H1 (cell line): Measurements from ENCODE around the gene PHRF1. TPM values are rescaled to one million over a fixed set of nuclear protein-coding genes. Genes with fewer than 3 reads are reported as not detected.

Source experiments
- CTCF ChIA-PET: fragments of 300-600 bp; sonication (Branson Sonifier 250); formaldehyde crosslinking; loops from one replicate; lab custom pipeline; 2021; ENCODE audit not compliant: partially characterized antibody; lab: Charles Lee
- POLR2A ChIA-PET: fragments of 300-600 bp; sonication (Branson Sonifier 250); formaldehyde crosslinking; loops from one replicate; lab custom pipeline; 2021; ENCODE audit warnings: inconsistent platforms; ENCODE audit not compliant: partially characterized antibody; lab: Charles Lee
- DNase-seq, 2 experiments: peaks; one replicate each; pipeline versions ENCODE4 v3.0.0 to v3.0.0-alpha.2; 2010 to 2022; ENCODE audit warnings: low spot score in 2 of 2, low read depth in 1 of 2, mixed read lengths in 1 of 2
- FAIRE-seq: peaks from 2 replicates; lab custom pipeline; 2011; peaks lifted over from hg19 to GRCh38; lab: Jason Lieb, UNC
- H2AFZ ChIP-seq: 2 replicates; pipeline ENCODE4 v1.8.1; 2012; ENCODE audit warnings: low read length, inconsistent platforms
- H2AK5ac ChIP-seq: 2 replicates; pipeline ENCODE4 v1.6.1; 2013; ENCODE audit warnings: low read depth, low read length
- H2BK120ac ChIP-seq: replicated peaks from 2 replicates; pipeline ENCODE3; 2013; ENCODE audit warnings: low read depth, low read length, inconsistent platforms
- H2BK12ac ChIP-seq: 2 replicates; pipeline ENCODE4 v1.6.1; 2013; ENCODE audit warnings: low read depth, low read length
- H2BK15ac ChIP-seq: 2 replicates; pipeline ENCODE4 v1.6.1; 2013; ENCODE audit warnings: low read length
- H2BK20ac ChIP-seq: 2 replicates; pipeline ENCODE4 v1.6.1; 2013; ENCODE audit warnings: low read length
- H2BK5ac ChIP-seq: 2 replicates; pipeline ENCODE4 v1.6.1; 2013; ENCODE audit warnings: low read depth, low read length
- H3K14ac ChIP-seq: 2 replicates; pipeline ENCODE4 v1.6.1; 2013; ENCODE audit warnings: inconsistent platforms; ENCODE audit not compliant: insufficient read length
- H3K18ac ChIP-seq: 2 replicates; pipeline ENCODE4 v1.6.1; 2013; ENCODE audit warnings: low read length; ENCODE audit errors: extremely low read depth
- H3K23ac ChIP-seq: 2 replicates; pipeline ENCODE4 v1.6.1; 2013; ENCODE audit warnings: inconsistent platforms; ENCODE audit not compliant: insufficient read length
- H3K23me2 ChIP-seq: 2 replicates; pipeline ENCODE4 v1.6.1; 2013; ENCODE audit warnings: low read depth, low read length
- H3K27ac ChIP-seq: 2 replicates; pipeline ENCODE4 v1.6.1; 2011; ENCODE audit warnings: low read depth, low read length, inconsistent platforms
- H3K27me3 ChIP-seq, 4 experiments: replicated peaks in 1 of 4; 1 replicate in 1 of 4; 2 replicates in 3 of 4; pipeline versions ENCODE4 v1.6.1 to v1.8.1; 2011 to 2013; ENCODE audit warnings: low read length in 3 of 4, mild to moderate bottlenecking in 3 of 4, inconsistent platforms in 2 of 4, mixed read lengths in 2 of 4, moderate library complexity in 1 of 4; ENCODE audit not compliant: control insufficient read depth in 3 of 4, insufficient read depth in 3 of 4; ENCODE audit errors: extremely low read depth in 1 of 4
- H3K36me3 ChIP-seq, 4 experiments: 2 replicates each; pipeline versions ENCODE4 v1.6.1 to v1.8.1; 2011 to 2013; ENCODE audit warnings: mild to moderate bottlenecking in 4 of 4, low read length in 3 of 4, moderate library complexity in 2 of 4, control low read depth in 1 of 4, inconsistent platforms in 1 of 4; ENCODE audit not compliant: insufficient read depth in 4 of 4, control insufficient read depth in 2 of 4
- H3K4ac ChIP-seq: replicated peaks from 2 replicates; pipeline ENCODE3; 2013; ENCODE audit warnings: low read length, low read depth, mixed read lengths, inconsistent platforms; ENCODE audit not compliant: insufficient read length
- H3K4me1 ChIP-seq, 4 experiments: replicated peaks in 1 of 4; 1 replicate in 1 of 4; 2 replicates in 3 of 4; pipeline versions ENCODE4 v1.6.1 to v1.8.1; 2011 to 2013; ENCODE audit warnings: low read length in 3 of 4, inconsistent platforms in 2 of 4, mixed read lengths in 1 of 4; ENCODE audit not compliant: insufficient read depth in 4 of 4, control insufficient read depth in 3 of 4
- H3K4me2 ChIP-seq, 2 experiments: 2 replicates each; pipeline versions ENCODE4 v1.6.1 to v1.8.1; 2011 to 2013; ENCODE audit warnings: low read depth in 2 of 2, low read length in 2 of 2, control low read depth in 1 of 2, inconsistent platforms in 1 of 2, mild to moderate bottlenecking in 1 of 2; ENCODE audit not compliant: insufficient read depth in 1 of 2
- H3K4me3 ChIP-seq, 4 experiments: fragments of 200-600, 300-600 bp in 1 of 4; sonication (generic), shearing (Covaris generic), sonication (Bioruptor Twin) in 1 of 4; 2 replicates each; pipeline versions ENCODE4 v1.5.1 to v1.8.1; 2011 to 2016; ENCODE audit warnings: low read length in 4 of 4, low read depth in 3 of 4, control low read depth in 2 of 4, inconsistent platforms in 2 of 4, mild to moderate bottlenecking in 2 of 4, mixed read lengths in 1 of 4, moderate library complexity in 1 of 4; ENCODE audit not compliant: insufficient read depth in 2 of 4; ENCODE audit errors: extremely low read depth in 1 of 4
- H3K56ac ChIP-seq: replicated peaks from 2 replicates; pipeline ENCODE3; 2013; ENCODE audit warnings: low read depth, mild to moderate bottlenecking, mixed read lengths, low read length, inconsistent platforms; ENCODE audit not compliant: insufficient read length
- H3K79me1 ChIP-seq: 2 replicates; pipeline ENCODE4 v1.6.1; 2013; ENCODE audit warnings: low read depth, low read length, control low read depth
- H3K79me2 ChIP-seq, 2 experiments: 2 replicates each; pipeline versions ENCODE4 v1.6.1 to v1.8.1; 2012 to 2013; ENCODE audit warnings: low read length in 2 of 2, mild to moderate bottlenecking in 2 of 2, inconsistent platforms in 1 of 2; ENCODE audit not compliant: insufficient read depth in 2 of 2, control insufficient read depth in 1 of 2
- H3K9ac ChIP-seq, 4 experiments: replicated peaks in 1 of 4; 1 replicate in 1 of 4; 2 replicates in 3 of 4; pipeline versions ENCODE4 v1.6.1 to v1.8.1; 2011 to 2013; ENCODE audit warnings: low read depth in 3 of 4, low read length in 3 of 4, control low read depth in 2 of 4, mild to moderate bottlenecking in 2 of 4, moderate library complexity in 2 of 4, inconsistent platforms in 1 of 4; ENCODE audit errors: extremely low read depth in 1 of 4
- H3K9me3 ChIP-seq, 2 experiments: 2 replicates each; pipeline versions ENCODE4 v1.6.1 to v1.8.1; 2012 to 2013; ENCODE audit warnings: mild to moderate bottlenecking in 2 of 2, moderate library complexity in 2 of 2, control low read depth in 1 of 2, inconsistent platforms in 1 of 2, low read depth in 1 of 2, low read length in 1 of 2, mixed read lengths in 1 of 2; ENCODE audit not compliant: insufficient read depth in 2 of 2
- H4K20me1 ChIP-seq, 2 experiments: replicated peaks in 1 of 2; 2 replicates each; pipeline versions ENCODE3 to v1.8.1; 2011 to 2013; ENCODE audit warnings: inconsistent platforms in 2 of 2, low read length in 2 of 2, mild to moderate bottlenecking in 1 of 2; ENCODE audit not compliant: insufficient read depth in 2 of 2, control insufficient read depth in 1 of 2
- H4K5ac ChIP-seq: 2 replicates; pipeline ENCODE4 v1.6.1; 2013; ENCODE audit warnings: low read length, low read depth, mixed read lengths, inconsistent platforms; ENCODE audit not compliant: insufficient read length
- H4K8ac ChIP-seq: 2 replicates; pipeline ENCODE4 v1.8.0; 2013; ENCODE audit warnings: mild to moderate bottlenecking, moderate library complexity, low read length, inconsistent platforms; ENCODE audit not compliant: insufficient read depth; ENCODE audit errors: extremely low read depth
- H4K91ac ChIP-seq: replicated peaks from 2 replicates; pipeline ENCODE3; 2013; ENCODE audit warnings: low read length, mixed read lengths, inconsistent platforms; ENCODE audit not compliant: insufficient read length
- ASH2L ChIP-seq: fragments of 200-600, 300-600 bp; sonication (generic); IDR thresholded peaks from one replicate; pipeline ENCODE4 v1.7.1; 2017; ENCODE audit warnings: low read length
- BRCA1 ChIP-seq: IDR thresholded peaks from 2 replicates; pipeline ENCODE4 v1.6.1; 2012; ENCODE audit warnings: low read depth, low read length, improper control_type of control experiment
- CBX8 ChIP-seq: fragments of 300-800, 300-1000 bp; sonication (generic); IDR thresholded peaks from 2 replicates; pipeline ENCODE4 v1.7.1; 2016; ENCODE audit warnings: low read depth, low read length, borderline replicate concordance
- CEBPB ChIP-seq: IDR thresholded peaks from 2 replicates; pipeline ENCODE4 v1.6.1; 2012; ENCODE audit warnings: low read depth, low read length
- CHD2 ChIP-seq: IDR thresholded peaks from 2 replicates; pipeline ENCODE4 v1.6.1; 2012; ENCODE audit warnings: low read length, improper control_type of control experiment
- EP300 ChIP-seq, 2 experiments: IDR thresholded peaks; 1 replicate in 1 of 2; 2 replicates in 1 of 2; pipeline ENCODE4 v1.6.1; 2011 to 2012; ENCODE audit warnings: low read depth in 2 of 2, low read length in 2 of 2, mild to moderate bottlenecking in 2 of 2, borderline replicate concordance in 1 of 2, inconsistent platforms in 1 of 2, moderate library complexity in 1 of 2
- JUN ChIP-seq: IDR thresholded peaks from 2 replicates; pipeline ENCODE4 v1.6.1; 2011; ENCODE audit warnings: low read depth, mild to moderate bottlenecking, improper control_type of control experiment, low read length
- RNF2 ChIP-seq: fragments of 200-900, 300-1000 bp; sonication (generic); IDR thresholded peaks from 2 replicates; pipeline ENCODE4 v1.7.1; 2016; ENCODE audit warnings: borderline replicate concordance, low read depth, mild to moderate bottlenecking, antibody characterized with exemption, low read length; ENCODE audit not compliant: poor library complexity, severe bottlenecking; ENCODE audit errors: missing control alignments
- RXRA ChIP-seq: IDR thresholded peaks from 2 replicates; pipeline ENCODE4 v1.6.1; 2011; ENCODE audit warnings: low read depth, mild to moderate bottlenecking, low read length, moderate library complexity; ENCODE audit not compliant: insufficient read depth
- TBP ChIP-seq: IDR thresholded peaks from 2 replicates; pipeline ENCODE4 v1.6.1; 2011; ENCODE audit warnings: low read depth, low read length, improper control_type of control experiment
- WGBS, 2 experiments: shearing (Covaris generic) in 1 of 2; methylation state at CpG; one replicate each; pipeline versions ENCODE4 v1.1.6 to v1.1.7; 2013 to 2015; ENCODE audit warnings: low lambda C conversion rate in 2 of 2, mixed read lengths in 2 of 2, inconsistent platforms in 1 of 2, low coverage in 1 of 2, missing lambda C conversion rate in 1 of 2; ENCODE audit not compliant: insufficient replicate concordance in 2 of 2, insufficient coverage in 1 of 2, insufficient read length in 1 of 2; ENCODE audit errors: extremely low coverage in 1 of 2, missing lambda C conversion rate in 1 of 2; 5-methylcytosine and 5-hydroxymethylcytosine counted together
- polyA plus RNA-seq, 7 experiments: library from polyadenylated mRNA; depleted of rRNA in 3 of 7; stranded (reverse) in 5 of 7; unstranded in 2 of 7; fragments of >200 nt in 5 of 7; fragments of 200-250 nt in 2 of 7; gene quantifications; 1 replicate in 5 of 7; 2 replicates in 1 of 7; 4 replicates in 1 of 7; pipeline versions ENCODE4 v1.2.1 to v1.2.3, GENCODE V29; 2011 to 2013; ENCODE audit warnings: missing spikeins in 2 of 7, mixed read lengths in 2 of 7
- total RNA-seq: library from RNA; stranded (reverse); fragmentation: NEBNext Ultra II Directional; extraction: Animal tissue kit (Norgen Biotek cat#: 25700); gene quantifications from 2 replicates; pipeline ENCODE4 v1.2.1, GENCODE V29; 2021
- TF ChIP-seq, protein P1 (sequence below): IDR thresholded peaks from 2 replicates; pipeline ENCODE4 v1.6.1; 2012; ENCODE audit warnings: inconsistent platforms

PHRF1 gene
- total and polyA plus RNA-seq, 2 of the 8 experiments (the other 6 are each of a cell fraction or from before 2014, with no cell fraction given): 13.4 to 37.3 TPM

DNA sequence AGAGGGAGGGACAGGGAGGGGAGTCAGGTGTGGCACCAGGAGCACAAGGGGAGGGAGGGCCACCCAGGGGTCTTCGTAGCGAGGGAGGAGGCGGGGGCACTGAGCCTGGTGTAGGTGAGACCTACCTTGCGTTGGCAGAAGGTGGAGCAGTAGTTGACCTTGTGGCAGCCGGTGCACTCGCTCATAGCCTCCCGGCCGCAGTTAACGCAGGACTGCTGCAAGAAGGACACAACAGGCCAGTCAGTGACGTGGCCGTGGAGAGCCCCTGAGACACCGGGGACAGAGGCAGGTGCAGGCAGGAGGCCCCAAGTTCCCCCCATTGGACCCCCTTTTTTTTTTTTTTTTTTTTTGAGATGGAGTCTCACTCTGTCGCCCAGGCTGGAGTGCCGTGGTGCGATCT, 77.6 kb downstream of the PHRF1 start:
- Histone ChIP-seq H2BK15ac (no peak overlapping the region), H3K4ac (no peak overlapping the region), H4K20me1 (no peaks in the 10 kb centered on the region), H3K27ac (no peak overlapping the region), H3K23ac (no peak overlapping the region), H3K18ac (no peak overlapping the region), H2BK5ac (no peak overlapping the region), H3K4me3 (no peak overlapping the region), H3K9me3 (no peaks in the 10 kb centered on the region), H3K56ac (no peak overlapping the region), H3K14ac (no peak overlapping the region), H3K79me1 (no peaks in the 10 kb centered on the region), H3K23me2 (no peaks in the 10 kb centered on the region), H4K8ac (0 out of 2 replicates have a peak overlapping the region, but pooled peaks have one; percentile 11), H4K91ac (no peak overlapping the region), H3K9ac (no peak overlapping the region), H4K5ac (no peak overlapping the region), H3K27me3 (no peaks in the 10 kb centered on the region), H3K4me2 (no peak overlapping the region), H3K79me2 (no peaks in the 10 kb centered on the region), H3K4me1 (no peaks in the 10 kb centered on the region), H3K36me3 (peaks cover 0 to 18% (median 6%) of the 10 kb centered on the region in 4 experiments; a peak in 6 of 8 replicates), H2BK120ac (no peak overlapping the region), H2BK20ac (no peak overlapping the region), H2BK12ac (no peak overlapping the region), H2AK5ac (no peak overlapping the region), H2AFZ (no peak overlapping the region)
- FAIRE-seq (no peak), DNase-seq (no peak)
- ChIA-PET CTCF (interaction anchor here (0.8 to 1.9 kb wide), 3 partner anchors 21 to 73 kb away, joined by 3 to 5 read pairs (median 4); no protein-coding TSS in a partner anchor), POLR2A (interaction anchor here (4.0 kb wide), 1 partner anchor 7 kb away, joined by 19 read pairs; no protein-coding TSS in a partner anchor)
- 91% methylated on average over 12 of the region's 15 CpGs; no CpG with 5 or more reads in 1 of the 2 experiments for WGBS, 2 experiments
- TF ChIP-seq CEBPB (no peak), TBP (no peak), CBX8 (no peak), EP300 (IDR thresholded peaks at IDR 0.05; ENCODE audit: borderline replicate concordance in 1 of 2, low read depth in 2 of 2, low read length in 2 of 2) (no peak), ASH2L (no peak), RXRA (no peak), RNF2 (no peak), CHD2 (no peak), JUN (no peak), BRCA1 (no peak)
- TF ChIP-seq, protein P1, sequence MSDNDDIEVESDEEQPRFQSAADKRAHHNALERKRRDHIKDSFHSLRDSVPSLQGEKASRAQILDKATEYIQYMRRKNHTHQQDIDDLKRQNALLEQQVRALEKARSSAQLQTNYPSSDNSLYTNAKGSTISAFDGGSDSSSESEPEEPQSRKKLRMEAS: no peak
